Sigmoid colon (tissue), 7 donors: ENCODE results near the gene MRTFA. TPM values are rescaled to one million over a fixed set of nuclear protein-coding genes. Genes with fewer than 3 reads are reported as not detected.

Experiments used
- DNase-seq: peaks from one replicate; pipeline ENCODE4 v3.0.0-alpha.2; 2019
- H3K27ac ChIP-seq, 4 donors: fragments of 200-600 bp; sonication (generic); one replicate each; pipeline ENCODE4 v1.5.1; 2016 to 2019; ENCODE audit warnings: mild to moderate bottlenecking in 1 of 4
- H3K27me3 ChIP-seq, 3 donors: fragments of 200-600 bp; sonication (generic); one replicate each; pipeline ENCODE4 v1.5.1; 2019; ENCODE audit warnings: mild to moderate bottlenecking in 1 of 3
- H3K36me3 ChIP-seq, 4 donors: fragments of 200-600 bp; sonication (generic); one replicate each; pipeline ENCODE4 v1.5.1; 2016 to 2019
- H3K4me1 ChIP-seq, 4 donors: fragments of 200-600 bp; sonication (generic); one replicate each; pipeline ENCODE4 v1.5.1; 2017 to 2019
- H3K4me3 ChIP-seq, 4 donors: fragments of 200-600 bp; sonication (generic); one replicate each; pipeline ENCODE4 v1.5.1; 2017 to 2019; ENCODE audit warnings: mild to moderate bottlenecking in 2 of 4, moderate library complexity in 1 of 4
- H3K9me3 ChIP-seq, 4 donors: fragments of 200-600 bp in 3 of 4; sonication (generic) in 3 of 4; one replicate each; pipeline versions ENCODE4 v1.5.1 to v1.6.1; 2013 to 2019
- CTCF ChIP-seq, 4 experiments: fragments of 450-650 bp in 3 of 4; fragments of 200-600 bp in 1 of 4; IDR thresholded peaks; one replicate each; pipeline ENCODE4 v1.5.1; 2016 to 2019; ENCODE audit warnings: antibody characterized with exemption in 4 of 4, mild to moderate bottlenecking in 3 of 4, moderate library complexity in 2 of 4
- EP300 ChIP-seq, 4 donors: sonication (generic); formaldehyde crosslinking; IDR thresholded peaks; one replicate each; pipeline ENCODE4 v1.6.1; 2017; ENCODE audit warnings: antibody characterized with exemption in 4 of 4
- POLR2A ChIP-seq, 2 donors: fragments of 450-650 bp; IDR thresholded peaks; one replicate each; pipeline ENCODE4 v1.6.1; 2016; ENCODE audit warnings: antibody characterized with exemption in 2 of 2, mild to moderate bottlenecking in 2 of 2, moderate library complexity in 2 of 2
- POLR2AphosphoS5 ChIP-seq, 4 donors: sonication (generic); formaldehyde crosslinking; IDR thresholded peaks; one replicate each; pipeline ENCODE4 v1.6.1; 2017; ENCODE audit warnings: antibody characterized with exemption in 4 of 4
- WGBS, 2 donors: extraction: QIAGEN DNeasy Blood & Tissue Kit; methylation state at CpG; one replicate each; pipeline ENCODE4 v1.1.7; 2013; 5-methylcytosine and 5-hydroxymethylcytosine counted together
- intact Hi-C: fragments of 100-400 bp; cut with DNase I; formaldehyde crosslinking; loops from one replicate; pipeline ENCODE4 v1.15.1; 2023
- polyA plus RNA-seq, 3 donors: library from polyadenylated mRNA; stranded (reverse); fragments of 200-250 nt; gene quantifications; one replicate each; pipeline ENCODE4 v1.2.3, GENCODE V29; 2013
- total RNA-seq, 4 donors: library from RNA; depleted of rRNA; stranded (reverse); fragments of >200 nt; gene quantifications; one replicate each; pipeline ENCODE4 v1.1.0, GENCODE V29; 2016
- donor health status: healthy with polysubstance abuse.
- donor health status: Bipolar disorder and iron deficiency.
- donor health status: healthy.

Gene MRTFA
- total and polyA plus RNA-seq, 7 donors = 10.8 to 104 (median 29.2) TPM

GRCh38 chr22:40434745-40435144, 201.8 kb downstream of the MRTFA start:
- Histone ChIP-seq H3K27ac (no peak overlapping the region), H3K27me3 (no peaks in the 10 kb centered on the region), H3K4me3 (no peak overlapping the region), H3K9me3 (no peaks in the 10 kb centered on the region), H3K4me1 (peaks cover 0 to 36% (median 24%) of the 10 kb centered on the region in 4 donors), H3K36me3 (peaks cover 0 to 25% (median 3%) of the 10 kb centered on the region in 4 donors)
- intact Hi-C loops = loop anchor here (5.0 kb wide), 1 partner anchor 53 kb away; no protein-coding TSS in a partner anchor
- TF ChIP-seq CTCF (IDR thresholded peaks at IDR 0.05) (no peak), EP300 (IDR thresholded peaks at IDR 0.05) (no peak), POLR2A (IDR thresholded peaks at IDR 0.05) (no peak), POLR2AphosphoS5 (IDR thresholded peaks at IDR 0.05) (no peak)
- 85 to 92% methylated on average over 5 of the region's 5 CpGs for WGBS, 2 donors
- DNase-seq = no peak

GRCh38 chr22:40434106-40434505, 202.4 kb downstream of the MRTFA start:
- no peak for TF ChIP-seq EP300 (IDR thresholded peaks at IDR 0.05)
- TF ChIP-seq CTCF (IDR thresholded peaks at IDR 0.05) = no peak
- no peak for TF ChIP-seq POLR2A (IDR thresholded peaks at IDR 0.05)
- no peak for TF ChIP-seq POLR2AphosphoS5 (IDR thresholded peaks at IDR 0.05)
- H3K27me3 ChIP-seq = no peaks in the 10 kb centered on the region
- peaks cover 5 to 31% (median 9%) of the 10 kb centered on the region in 4 donors for H3K36me3 ChIP-seq
- WGBS, 2 donors = 95 to 96% methylated on average over 3 of the region's 3 CpGs
- H3K4me1 ChIP-seq = peaks cover 0 to 36% (median 24%) of the 10 kb centered on the region in 4 donors
- H3K27ac ChIP-seq = no peak overlapping the region
- intact Hi-C loops = no loop called here
- no peak overlapping the region for H3K4me3 ChIP-seq
- no peaks in the 10 kb centered on the region for H3K9me3 ChIP-seq
- no peak for DNase-seq

GRCh38 chr22:40433416-40434090, 203.0 kb downstream of the MRTFA start:
- Histone ChIP-seq H3K27ac (no peak overlapping the region), H3K9me3 (no peaks in the 10 kb centered on the region), H3K4me3 (no peak overlapping the region), H3K27me3 (no peaks in the 10 kb centered on the region), H3K4me1 (peaks cover 0 to 36% (median 24%) of the 10 kb centered on the region in 4 donors), H3K36me3 (peaks cover 9 to 37% (median 13%) of the 10 kb centered on the region in 4 donors)
- no peak for DNase-seq
- intact Hi-C loops = no loop called here
- TF ChIP-seq EP300 (IDR thresholded peaks at IDR 0.05) (no peak), POLR2AphosphoS5 (IDR thresholded peaks at IDR 0.05) (no peak)
- WGBS, 2 donors = 66 to 69% methylated on average over 3 of the region's 3 CpGs

GRCh38 chr22:40432625-40433024, 203.9 kb downstream of the MRTFA start:
- intact Hi-C loops = no loop called here
- DNase-seq = no peak
- H3K4me1 ChIP-seq = peaks cover 0 to 28% (median 19%) of the 10 kb centered on the region in 4 donors
- H3K27me3 ChIP-seq = no peaks in the 10 kb centered on the region
- no peak overlapping the region for H3K27ac ChIP-seq
- peaks cover 9 to 46% (median 18%) of the 10 kb centered on the region in 4 donors for H3K36me3 ChIP-seq
- H3K4me3 ChIP-seq = no peak overlapping the region
- no peak for TF ChIP-seq EP300 (IDR thresholded peaks at IDR 0.05)
- TF ChIP-seq POLR2A (IDR thresholded peaks at IDR 0.05) = no peak
- no peak for TF ChIP-seq POLR2AphosphoS5 (IDR thresholded peaks at IDR 0.05)
- no peak for TF ChIP-seq CTCF (IDR thresholded peaks at IDR 0.05)
- 85 to 96% methylated on average over 2 of the region's 2 CpGs for WGBS, 2 donors
- no peaks in the 10 kb centered on the region for H3K9me3 ChIP-seq

GRCh38 chr22:40432157-40432556, 204.4 kb downstream of the MRTFA start:
- TF ChIP-seq POLR2AphosphoS5 (IDR thresholded peaks at IDR 0.05) (no peak), CTCF (IDR thresholded peaks at IDR 0.05) (no peak), POLR2A (IDR thresholded peaks at IDR 0.05) (no peak), EP300 (IDR thresholded peaks at IDR 0.05) (no peak)
- WGBS, 2 donors = 73 to 84% methylated on average over 5 of the region's 5 CpGs
- intact Hi-C loops = no loop called here
- Histone ChIP-seq H3K27ac (no peak overlapping the region), H3K27me3 (no peaks in the 10 kb centered on the region), H3K36me3 (peaks cover 9 to 49% (median 19%) of the 10 kb centered on the region in 4 donors), H3K4me3 (no peak overlapping the region), H3K9me3 (no peaks in the 10 kb centered on the region), H3K4me1 (peaks cover 0 to 24% (median 14%) of the 10 kb centered on the region in 4 donors)
- no peak for DNase-seq
